H1 (cell line): ENCODE data around the gene NAE1.

ENCODE experiments used
- ATF2 ChIP-seq: IDR thresholded peaks from 2 replicates; pipeline ENCODE4 v1.6.1; 2012; ENCODE audit warnings: low read length, inconsistent platforms
- CEBPB ChIP-seq: IDR thresholded peaks from 2 replicates; pipeline ENCODE4 v1.6.1; 2012; ENCODE audit warnings: low read depth, low read length
- CTCF ChIP-seq, 3 experiments: IDR thresholded peaks; 1 replicate in 2 of 3; 2 replicates in 1 of 3; pipeline versions ENCODE4 v1.5.1 to v1.6.1; 2011; ENCODE audit warnings: low read length in 3 of 3, mild to moderate bottlenecking in 3 of 3, inconsistent platforms in 2 of 3, low read depth in 1 of 3, moderate library complexity in 1 of 3; ENCODE audit not compliant: insufficient read depth in 1 of 3; ENCODE audit errors: control extremely low read depth in 1 of 3
- EP300 ChIP-seq, 2 experiments: IDR thresholded peaks; 1 replicate in 1 of 2; 2 replicates in 1 of 2; pipeline ENCODE4 v1.6.1; 2011 to 2012; ENCODE audit warnings: low read depth in 2 of 2, low read length in 2 of 2, mild to moderate bottlenecking in 2 of 2, borderline replicate concordance in 1 of 2, inconsistent platforms in 1 of 2, moderate library complexity in 1 of 2
- EZH2 ChIP-seq: fragments of 200-600 bp; sonication (generic); IDR thresholded peaks from 2 replicates; pipeline ENCODE4 v1.7.1; 2012; ENCODE audit warnings: low read depth, mild to moderate bottlenecking, moderate library complexity, low read length, inconsistent platforms; ENCODE audit not compliant: severe bottlenecking
- HDAC6 ChIP-seq: IDR thresholded peaks from one replicate; pipeline ENCODE4 v1.7.1; 2012; ENCODE audit warnings: low read depth, mild to moderate bottlenecking, inconsistent platforms, low read length, moderate library complexity
- POLR2A ChIP-seq, 2 experiments: IDR thresholded peaks; 1 replicate in 1 of 2; 2 replicates in 1 of 2; pipeline ENCODE4 v1.6.1; 2011; ENCODE audit warnings: low read depth in 2 of 2, low read length in 2 of 2, mild to moderate bottlenecking in 2 of 2; ENCODE audit errors: control extremely low read depth in 1 of 2
- RAD21 ChIP-seq, 2 experiments: IDR thresholded peaks in 1 of 2; conservative IDR thresholded peaks in 1 of 2; 2 replicates each; pipeline ENCODE4 v1.6.1; 2011; ENCODE audit warnings: low read depth in 2 of 2, low read length in 2 of 2, improper control_type of control experiment in 1 of 2, inconsistent platforms in 1 of 2, mild to moderate bottlenecking in 1 of 2, moderate library complexity in 1 of 2
- TCF12 ChIP-seq: IDR thresholded peaks from 2 replicates; pipeline ENCODE4 v1.6.1; 2011; ENCODE audit warnings: low read depth, mild to moderate bottlenecking, low read length

GRCh38 chr16:66869424-66869823 lies 38.6 kb upstream of the NAE1 start:
- TF ChIP-seq ATF2 (no peak), HDAC6 (no peak), CTCF (IDR thresholded peaks at IDR 0.05; ENCODE audit: control extremely low read depth in 1 of 3, insufficient read depth in 1 of 3, low read depth in 1 of 3, low read length in 3 of 3) (no peak), EZH2 (no peak), TCF12 (no peak), CEBPB (no peak), RAD21 (IDR thresholded peaks at IDR 0.05 in 1 of 2, conservative IDR thresholded peaks at IDR 0.05 in 1 of 2; ENCODE audit: low read depth in 2 of 2, low read length in 2 of 2) (no peak), POLR2A (IDR thresholded peaks at IDR 0.05; ENCODE audit: control extremely low read depth in 1 of 2, low read depth in 2 of 2, low read length in 2 of 2) (no peak), EP300 (IDR thresholded peaks at IDR 0.05; ENCODE audit: borderline replicate concordance in 1 of 2, low read depth in 2 of 2, low read length in 2 of 2) (no peak)
